Peyer's patch (tissue), 4 donors: ENCODE measurements around the gene IGFBP2. TPM values are rescaled to one million over a fixed set of nuclear protein-coding genes. Genes with fewer than 3 reads are reported as not detected.

Experiments used
- DNase-seq, 3 donors: peaks; one replicate each; pipeline ENCODE4 v3.0.0-alpha.2; 2017 to 2019
- H3K27ac ChIP-seq, 4 donors: fragments of 200-600 bp; sonication (generic); one replicate each; pipeline ENCODE4 v1.5.1; 2016 to 2019
- H3K27me3 ChIP-seq, 2 donors: fragments of 200-600 bp; sonication (generic); one replicate each; pipeline ENCODE4 v1.5.1; 2019
- H3K36me3 ChIP-seq, 3 donors: fragments of 200-600 bp; sonication (generic); one replicate each; pipeline ENCODE4 v1.5.1; 2016 to 2019
- H3K4me1 ChIP-seq, 4 donors: fragments of 200-600 bp; sonication (generic); one replicate each; pipeline ENCODE4 v1.5.1; 2016 to 2019
- H3K4me3 ChIP-seq, 4 donors: fragments of 200-600 bp; sonication (generic); 1 replicate in 3 of 4; 2 replicates in 1 of 4; pipeline ENCODE4 v1.5.1; 2016 to 2019; ENCODE audit warnings: mild to moderate bottlenecking in 1 of 4
- H3K9me3 ChIP-seq, 4 donors: fragments of 200-600 bp; sonication (generic); one replicate each; pipeline ENCODE4 v1.5.1; 2016 to 2019; ENCODE audit warnings: mild to moderate bottlenecking in 1 of 4
- POLR2A ChIP-seq, 2 donors: fragments of 450-650 bp; IDR thresholded peaks; one replicate each; pipeline ENCODE4 v1.5.1; 2017; ENCODE audit warnings: antibody characterized with exemption in 2 of 2, mild to moderate bottlenecking in 2 of 2, moderate library complexity in 2 of 2
- total RNA-seq, 4 donors: library from RNA; depleted of rRNA; stranded (reverse); fragments of >200 nt; gene quantifications; one replicate each; pipeline ENCODE4 v1.1.0, GENCODE V29; 2016
- TF ChIP-seq, protein P1 (sequence below), 6 experiments: fragments of 450-650 bp in 4 of 6; fragments of 200-600 bp in 2 of 6; sonication (generic) in 1 of 6; IDR thresholded peaks; one replicate each; pipeline ENCODE4 v1.5.1; 2017 to 2019; ENCODE audit warnings: antibody characterized with exemption in 6 of 6, mild to moderate bottlenecking in 3 of 6, moderate library complexity in 1 of 6

Gene IGFBP2
- total RNA-seq, 4 donors from 2014 or later = 24.8 to 51.9 (median 44.6) TPM

DNA sequence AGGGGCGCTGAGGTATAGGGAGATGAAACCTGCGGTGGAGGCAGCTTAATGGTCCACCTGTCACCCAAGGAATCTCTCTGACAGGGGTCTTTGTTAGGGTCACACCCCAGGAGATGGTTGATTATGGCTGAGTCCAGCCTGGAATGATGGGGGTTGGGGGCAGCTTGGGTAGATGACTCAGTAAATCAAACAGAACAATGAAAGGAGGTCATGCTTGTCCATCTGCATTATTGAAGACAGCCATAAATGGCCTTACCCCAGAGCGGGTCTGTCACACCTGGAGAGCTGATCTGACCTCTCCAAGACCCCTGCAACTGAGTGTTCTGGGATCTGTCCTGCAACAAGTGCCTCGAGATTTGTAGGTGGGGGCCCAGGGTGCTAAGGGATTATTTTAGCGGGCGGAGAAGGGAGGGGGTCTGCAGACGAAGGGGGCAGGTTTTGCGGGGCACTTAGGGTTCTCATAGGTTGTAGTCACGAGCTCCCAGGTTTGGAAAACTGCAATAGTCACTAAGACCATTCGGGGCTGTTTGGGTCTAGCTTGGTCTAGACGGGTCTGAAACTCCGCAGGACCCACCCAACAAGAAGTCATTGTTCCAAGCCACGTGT lies 771 bp upstream of the IGFBP2 start:
- no peak overlapping the region for H3K27ac ChIP-seq
- H3K9me3 ChIP-seq = no peaks in the 10 kb centered on the region
- no peaks in the 10 kb centered on the region for H3K36me3 ChIP-seq
- H3K27me3 ChIP-seq = no peaks in the 10 kb centered on the region
- no peak for DNase-seq
- peak overlapping the region in 2 of 4 donors; percentile 52 to 65 for H3K4me3 ChIP-seq
- TF ChIP-seq, protein P1, sequence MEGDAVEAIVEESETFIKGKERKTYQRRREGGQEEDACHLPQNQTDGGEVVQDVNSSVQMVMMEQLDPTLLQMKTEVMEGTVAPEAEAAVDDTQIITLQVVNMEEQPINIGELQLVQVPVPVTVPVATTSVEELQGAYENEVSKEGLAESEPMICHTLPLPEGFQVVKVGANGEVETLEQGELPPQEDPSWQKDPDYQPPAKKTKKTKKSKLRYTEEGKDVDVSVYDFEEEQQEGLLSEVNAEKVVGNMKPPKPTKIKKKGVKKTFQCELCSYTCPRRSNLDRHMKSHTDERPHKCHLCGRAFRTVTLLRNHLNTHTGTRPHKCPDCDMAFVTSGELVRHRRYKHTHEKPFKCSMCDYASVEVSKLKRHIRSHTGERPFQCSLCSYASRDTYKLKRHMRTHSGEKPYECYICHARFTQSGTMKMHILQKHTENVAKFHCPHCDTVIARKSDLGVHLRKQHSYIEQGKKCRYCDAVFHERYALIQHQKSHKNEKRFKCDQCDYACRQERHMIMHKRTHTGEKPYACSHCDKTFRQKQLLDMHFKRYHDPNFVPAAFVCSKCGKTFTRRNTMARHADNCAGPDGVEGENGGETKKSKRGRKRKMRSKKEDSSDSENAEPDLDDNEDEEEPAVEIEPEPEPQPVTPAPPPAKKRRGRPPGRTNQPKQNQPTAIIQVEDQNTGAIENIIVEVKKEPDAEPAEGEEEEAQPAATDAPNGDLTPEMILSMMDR (IDR thresholded peaks at IDR 0.05) = no peak
- TF ChIP-seq POLR2A (IDR thresholded peaks at IDR 0.05) = no peak
- peaks cover 0 to 42% (median 4%) of the 10 kb centered on the region in 4 donors for H3K4me1 ChIP-seq

DNA sequence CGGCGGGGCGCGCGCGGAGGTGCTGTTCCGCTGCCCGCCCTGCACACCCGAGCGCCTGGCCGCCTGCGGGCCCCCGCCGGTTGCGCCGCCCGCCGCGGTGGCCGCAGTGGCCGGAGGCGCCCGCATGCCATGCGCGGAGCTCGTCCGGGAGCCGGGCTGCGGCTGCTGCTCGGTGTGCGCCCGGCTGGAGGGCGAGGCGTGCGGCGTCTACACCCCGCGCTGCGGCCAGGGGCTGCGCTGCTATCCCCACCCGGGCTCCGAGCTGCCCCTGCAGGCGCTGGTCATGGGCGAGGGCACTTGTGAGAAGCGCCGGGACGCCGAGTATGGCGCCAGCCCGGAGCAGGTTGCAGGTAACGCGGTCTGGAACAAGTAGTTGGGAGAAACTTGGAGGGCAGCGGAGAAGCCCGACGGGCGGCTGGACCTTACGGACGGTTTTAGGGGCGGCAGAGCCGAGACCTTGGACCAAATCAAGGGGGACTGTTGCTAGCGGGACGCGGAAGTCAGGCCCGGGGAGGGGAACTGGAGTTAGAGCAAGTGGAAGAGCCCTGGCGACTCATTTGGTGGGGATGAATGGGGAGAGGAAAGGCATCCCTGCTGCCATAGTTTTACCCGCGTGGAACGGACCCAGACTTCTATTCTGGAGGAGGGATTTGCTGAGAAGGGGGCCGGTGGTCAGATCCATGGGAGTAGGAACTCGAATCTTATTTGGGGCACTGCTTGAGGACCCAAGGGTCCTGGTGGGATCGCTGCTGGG lies 573 bp downstream of the IGFBP2 start:
- Histone ChIP-seq H3K4me1 (peaks cover 0 to 42% (median 4%) of the 10 kb centered on the region in 4 donors), H3K27me3 (no peaks in the 10 kb centered on the region), H3K9me3 (no peaks in the 10 kb centered on the region), H3K27ac (peak overlapping the region in 1 of 4 donors; percentile 19), H3K36me3 (no peaks in the 10 kb centered on the region), H3K4me3 (peak overlapping the region; percentile 25 to 65 (median 40))
- DNase-seq = peak in 1 of 3 donors; percentile 62
- no peak for TF ChIP-seq POLR2A (IDR thresholded peaks at IDR 0.05)
- TF ChIP-seq, protein P1 (IDR thresholded peaks at IDR 0.05) = no peak

DNA sequence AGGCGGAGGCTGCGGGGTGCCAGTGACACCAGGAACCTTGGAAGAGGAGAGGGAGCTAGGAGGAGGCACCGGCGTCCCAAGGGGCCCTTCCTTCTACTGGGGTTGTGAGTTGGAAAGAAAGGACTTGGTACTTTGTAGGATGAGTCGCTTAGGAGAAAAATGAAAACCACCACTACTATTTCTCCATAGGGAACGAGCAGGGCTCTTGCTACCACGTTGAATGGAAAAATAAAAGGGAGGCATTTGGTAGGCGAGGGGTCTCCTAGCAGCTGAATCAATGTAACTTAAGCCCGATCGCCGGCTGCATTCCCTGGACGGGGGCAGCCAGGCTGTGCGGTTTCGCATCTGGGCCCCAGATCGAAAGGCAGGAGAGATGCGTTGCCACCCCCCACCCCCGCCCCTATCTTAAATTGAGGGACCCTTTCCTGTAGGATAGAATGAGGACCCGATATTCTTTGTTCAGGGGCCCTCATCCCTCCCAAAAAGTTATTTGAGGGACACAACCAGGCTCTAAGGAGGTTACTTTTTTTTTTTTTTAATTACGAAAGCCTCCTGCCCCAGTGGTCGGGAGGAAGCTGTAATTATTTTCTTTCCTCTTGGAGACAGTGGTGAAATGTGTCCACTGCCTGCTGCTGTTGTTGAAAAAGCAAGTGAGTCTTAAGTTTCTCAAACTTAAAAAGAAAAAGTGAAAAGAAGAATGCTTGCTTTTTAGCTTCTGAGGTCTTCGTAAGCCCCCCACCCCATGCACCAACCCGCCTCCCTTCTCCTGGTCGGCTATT lies 1.3 kb downstream of the IGFBP2 start:
- H3K4me3 ChIP-seq = peak overlapping the region in 3 of 4 donors; percentile 25 to 65 (median 52)
- no peaks in the 10 kb centered on the region for H3K9me3 ChIP-seq
- H3K27me3 ChIP-seq = no peaks in the 10 kb centered on the region
- H3K4me1 ChIP-seq = peaks cover 0 to 42% (median 4%) of the 10 kb centered on the region in 4 donors
- H3K36me3 ChIP-seq = no peaks in the 10 kb centered on the region
- no peak overlapping the region for H3K27ac ChIP-seq
- no peak for DNase-seq
- TF ChIP-seq, protein P1 (IDR thresholded peaks at IDR 0.05) = no peak
- no peak for TF ChIP-seq POLR2A (IDR thresholded peaks at IDR 0.05)

DNA sequence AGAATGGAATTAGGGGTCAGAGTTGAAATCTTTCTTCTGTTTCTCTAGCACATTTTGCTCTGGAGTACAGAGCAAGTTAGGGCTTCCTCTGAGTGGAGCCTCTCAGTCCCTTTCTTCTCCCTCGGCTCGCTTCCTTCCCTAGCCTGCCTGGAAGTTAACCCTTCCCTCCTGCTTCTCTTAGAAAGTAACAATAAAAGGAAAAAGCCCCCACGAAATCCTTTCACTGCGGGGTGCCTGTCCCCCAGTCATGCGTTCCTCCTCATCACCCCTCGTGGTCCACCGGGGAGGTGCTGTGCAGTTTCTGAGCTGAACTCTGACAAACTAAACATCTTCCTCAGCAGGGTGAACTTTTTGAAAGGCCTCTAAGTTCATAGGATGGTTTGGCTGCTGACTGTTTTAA lies 2.0 kb downstream of the IGFBP2 start:
- Histone ChIP-seq H3K4me3 (peak overlapping the region in 2 of 4 donors; percentile 52 to 65), H3K27me3 (no peaks in the 10 kb centered on the region), H3K9me3 (peaks cover 0 to 2% (median 0%) of the 10 kb centered on the region in 4 donors), H3K36me3 (no peaks in the 10 kb centered on the region), H3K4me1 (peaks cover 0 to 42% (median 4%) of the 10 kb centered on the region in 4 donors), H3K27ac (no peak overlapping the region)
- DNase-seq = no peak
- TF ChIP-seq POLR2A (IDR thresholded peaks at IDR 0.05) = no peak
- TF ChIP-seq, protein P1 (IDR thresholded peaks at IDR 0.05) = no peak

DNA sequence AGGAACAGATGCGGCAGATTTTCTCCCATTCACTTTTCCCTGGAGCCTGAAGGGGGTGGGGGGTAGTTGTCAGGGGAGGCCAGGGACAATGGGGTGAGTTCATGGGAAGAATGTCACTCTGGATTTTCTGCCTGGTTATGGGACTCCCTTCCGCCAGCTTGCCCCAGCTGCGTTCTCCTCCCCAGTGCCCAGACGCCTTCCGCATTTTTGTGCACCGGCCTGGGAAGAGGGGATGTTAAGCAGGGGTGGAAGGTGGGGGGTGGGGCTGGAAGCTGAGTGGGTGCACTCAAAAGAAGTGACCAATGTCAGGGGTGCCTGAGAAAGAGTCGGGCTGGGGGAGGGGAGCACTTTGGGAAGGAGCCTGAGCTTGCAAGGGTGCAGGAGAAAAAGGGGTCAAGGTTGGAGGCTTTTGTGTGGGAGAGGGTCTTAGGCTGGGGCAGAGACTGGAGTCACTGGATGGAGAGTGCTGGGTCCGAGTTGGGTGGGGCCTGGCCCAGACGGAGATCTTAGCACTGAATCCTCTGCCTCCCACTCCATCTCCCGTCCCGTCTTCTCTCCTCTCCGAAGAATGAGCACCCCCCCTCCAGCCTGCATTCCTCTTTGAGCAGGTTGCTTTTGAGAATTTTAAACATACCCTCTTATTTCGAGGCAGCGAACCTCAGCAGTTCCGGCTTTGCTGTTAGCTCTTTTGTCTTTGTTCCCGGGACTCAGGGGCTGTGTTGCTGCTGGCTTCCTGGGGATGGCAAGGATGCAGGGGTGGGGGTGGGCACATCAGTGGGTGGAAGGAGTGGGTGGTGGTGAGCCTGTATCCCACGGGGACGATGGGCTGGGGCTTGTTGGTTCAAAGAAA lies 2.7 kb downstream of the IGFBP2 start:
- H3K36me3 ChIP-seq = no peaks in the 10 kb centered on the region
- peak overlapping the region in 2 of 4 donors; percentile 1 to 65 for H3K4me3 ChIP-seq
- H3K4me1 ChIP-seq = peaks cover 0 to 42% (median 4%) of the 10 kb centered on the region in 4 donors
- TF ChIP-seq, protein P1 (IDR thresholded peaks at IDR 0.05) = no peak
- no peak for TF ChIP-seq POLR2A (IDR thresholded peaks at IDR 0.05)
- H3K27me3 ChIP-seq = no peaks in the 10 kb centered on the region
- peak overlapping the region in 3 of 4 donors; percentile 15 to 88 (median 74) for H3K27ac ChIP-seq
- no peak for DNase-seq
- H3K9me3 ChIP-seq = peaks cover 0 to 5% (median 0%) of the 10 kb centered on the region in 4 donors
